Forelimb muscle (tissue), 1 donor: ENCODE measurements around the gene PTPRE. TPM values are rescaled to one million over a fixed set of nuclear protein-coding genes. Genes with fewer than 3 reads are reported as not detected.

ENCODE experiments used
- DNase-seq: peaks from one replicate; pipeline ENCODE4 v3.0.0-alpha.2; 2013; ENCODE audit warnings: low read depth
- polyA plus RNA-seq: library from polyadenylated mRNA; unstranded; fragments of 120-200 nt; gene quantifications from one replicate; pipeline ENCODE4 v1.2.1, GENCODE V29; 2013; ENCODE audit not compliant: insufficient read length

Gene PTPRE
- polyA plus RNA-seq, 1 donor, result 7.8 TPM

DNA sequence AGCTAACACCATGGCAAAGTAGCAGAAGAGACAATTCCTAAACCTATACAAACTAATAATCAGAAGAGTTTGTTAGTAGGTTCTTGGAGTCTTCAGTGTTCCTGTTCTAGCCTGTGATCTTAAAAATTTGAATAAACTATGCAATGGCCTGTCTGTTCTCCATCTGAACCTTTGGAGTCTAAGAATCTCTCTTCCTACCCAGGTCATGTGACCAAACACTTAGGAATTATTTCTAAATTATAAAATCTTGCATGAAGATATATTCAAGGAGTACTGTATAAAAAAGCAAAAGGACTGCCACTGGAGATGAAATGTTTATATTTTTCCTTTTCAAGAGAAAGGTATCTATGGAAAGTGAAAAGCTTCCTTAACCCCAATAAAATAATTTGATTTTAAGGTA lies 216.9 kb downstream of the PTPRE start:
- DNase-seq, result no peak

DNA sequence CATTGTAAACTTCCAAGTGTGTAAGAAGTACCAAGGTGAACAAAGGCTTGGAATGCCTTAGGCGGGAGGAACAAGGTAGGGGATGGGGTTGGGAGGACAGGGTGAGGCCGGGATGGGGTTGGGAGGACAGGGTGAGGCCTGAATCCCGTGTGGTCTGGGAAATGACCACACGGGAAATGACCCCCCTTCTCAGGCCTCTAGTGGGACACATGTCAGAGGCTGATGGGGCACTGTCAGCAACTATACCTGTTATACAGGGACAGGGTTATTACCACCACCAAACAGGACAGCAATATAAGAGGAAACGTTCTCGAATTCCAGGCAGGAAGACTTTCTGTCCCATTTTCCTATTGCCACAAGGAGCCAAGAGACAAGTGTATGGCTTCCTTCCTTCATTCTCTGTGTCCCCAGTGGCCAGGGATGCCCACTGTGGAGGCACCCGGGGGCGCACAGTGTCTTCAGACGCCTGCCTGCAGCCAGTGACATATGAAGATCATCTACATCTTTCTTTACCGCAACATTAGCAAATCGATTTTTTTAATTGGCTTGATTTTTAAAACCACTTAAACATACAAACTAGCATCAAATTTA lies 218.0 kb downstream of the PTPRE start:
- no peak for DNase-seq

GRCh38 chr10:128125416-128125943 lies 218.6 kb downstream of the PTPRE start:
- no peak for DNase-seq

DNA sequence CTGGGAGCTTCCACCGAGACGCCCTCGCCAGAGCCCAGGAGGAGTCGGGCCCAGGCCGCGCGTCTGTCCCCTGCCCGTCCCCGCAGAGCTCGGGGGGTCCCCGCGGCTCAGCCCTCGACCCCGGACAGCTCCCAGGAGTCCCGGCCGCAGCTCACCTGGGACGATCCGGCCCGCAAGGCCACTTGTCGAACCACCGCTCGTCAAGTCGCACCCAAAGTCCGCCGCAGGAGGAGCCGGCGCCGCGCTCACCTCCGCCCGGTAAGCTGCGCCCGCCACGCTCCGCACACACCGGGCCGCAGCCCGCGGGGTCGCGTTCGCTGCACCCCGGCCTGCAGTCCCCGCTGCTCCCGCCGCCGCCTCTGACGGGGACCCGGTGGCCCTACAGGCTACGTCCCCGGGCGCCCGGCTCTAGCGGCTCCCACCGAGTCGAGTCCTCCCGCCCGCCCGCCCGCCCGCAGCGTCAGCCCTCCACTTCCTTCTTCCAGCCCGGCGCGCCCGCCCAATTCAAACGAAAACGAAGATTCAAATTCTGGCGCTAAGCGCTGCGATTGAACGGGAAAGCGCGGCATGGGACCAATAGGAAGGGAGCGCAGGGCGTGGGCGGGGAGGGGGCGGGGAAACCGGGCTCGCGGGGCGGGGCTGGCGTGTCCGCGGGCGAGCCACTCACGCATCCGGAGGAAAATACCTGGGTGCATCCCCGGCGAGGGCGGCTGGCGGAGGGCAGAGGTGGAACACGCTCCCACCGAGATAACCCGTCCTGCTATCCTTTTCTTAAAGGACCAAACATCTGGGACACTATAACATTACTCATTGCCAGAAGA lies 219.3 kb downstream of the PTPRE start, which contains the start of gene MKI67:
Gene MKI67, minus strand, starts transcription at position 480 of the 821 bp plus-strand sequence. CDS start 756 bp downstream, outside the sequence.
- DNase-seq, result peak; percentile 79

DNA sequence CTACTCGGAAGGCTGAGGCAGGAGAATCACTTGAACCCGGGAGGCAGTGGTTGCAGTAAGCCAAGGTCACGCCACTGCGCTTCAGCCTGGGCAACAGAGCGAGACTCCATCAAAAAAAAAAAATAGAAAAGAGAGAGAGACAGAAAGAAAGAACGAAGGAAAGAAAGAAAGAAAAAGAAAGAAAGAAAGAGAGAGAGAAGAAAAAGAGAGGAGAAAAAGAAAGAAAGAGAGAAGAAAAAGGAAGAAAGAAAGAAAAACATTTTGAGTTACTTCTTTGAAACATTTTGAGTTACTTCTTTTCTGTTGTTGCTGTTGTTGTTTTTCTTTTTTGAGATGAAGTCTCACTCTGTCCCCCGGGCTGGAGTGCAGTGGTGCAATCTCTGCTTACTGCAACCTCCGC lies 221.7 kb downstream of the PTPRE start:
- DNase-seq, result no peak

DNA sequence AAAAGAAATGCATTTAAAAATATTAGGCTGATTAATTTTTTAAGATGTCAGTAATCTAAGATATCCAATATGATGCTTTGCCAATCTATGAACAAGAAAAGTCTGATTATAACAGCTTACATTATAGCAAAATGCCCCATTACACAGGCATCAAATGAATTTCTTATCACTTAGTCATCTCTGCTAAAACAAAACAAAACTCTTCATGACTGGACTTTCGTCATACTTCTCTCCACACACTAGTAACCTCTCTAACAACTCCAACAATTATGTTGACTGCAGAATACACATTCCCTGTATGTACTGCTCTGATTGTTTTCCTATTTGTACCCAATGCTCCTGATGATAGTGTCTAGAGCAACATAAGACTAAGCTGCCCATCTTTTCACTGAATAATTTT lies 223.1 kb downstream of the PTPRE start:
- DNase-seq, result no peak

Other genes with a start within 250 kb of the PTPRE start
- 0.47 TPM for gene FOXI2, start 169.9 kb upstream of the PTPRE start, polyA plus RNA-seq
- gene CLRN3, start 14.2 kb upstream of the PTPRE start, polyA plus RNA-seq, result not detected
- gene MKI67, start 219.3 kb downstream of the PTPRE start, polyA plus RNA-seq, result 22.0 TPM